DND-41 (cell line): ENCODE results near the gene SLC6A18.

ENCODE experiments used
- EZH2 ChIP-seq: IDR thresholded peaks from 3 replicates; pipeline ENCODE4 v1.6.1; 2012; ENCODE audit warnings: borderline replicate concordance, low read depth, mild to moderate bottlenecking, moderate library complexity, low read length, inconsistent platforms; ENCODE audit not compliant: severe bottlenecking
- TF ChIP-seq, protein P1 (sequence below): IDR thresholded peaks from 2 replicates; pipeline ENCODE4 v1.5.1; 2012; ENCODE audit warnings: borderline replicate concordance, low read length, moderate library complexity, mild to moderate bottlenecking; ENCODE audit not compliant: poor library complexity, severe bottlenecking; ENCODE audit errors: extremely low read depth

DNA sequence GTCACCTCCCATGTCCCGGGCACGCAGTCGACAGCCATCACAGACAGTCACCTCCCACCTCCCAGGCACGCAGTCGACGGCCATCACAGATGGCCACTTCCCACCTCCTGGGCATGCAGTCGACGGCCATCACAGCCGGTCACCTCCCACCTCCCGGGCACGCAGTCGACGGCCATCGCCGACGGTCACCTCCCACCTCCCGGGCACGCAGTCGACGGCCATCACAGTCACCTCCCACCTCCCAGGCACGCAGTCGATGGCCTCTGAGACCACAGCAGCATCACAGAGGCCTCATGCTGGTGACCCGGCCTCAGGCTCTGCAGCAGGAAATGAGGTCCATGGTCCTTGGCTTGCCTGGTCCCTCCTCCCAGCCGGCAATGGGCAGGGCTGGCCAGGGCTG is 29.3 kb upstream of the SLC6A18 start:
- TF ChIP-seq, protein P1, sequence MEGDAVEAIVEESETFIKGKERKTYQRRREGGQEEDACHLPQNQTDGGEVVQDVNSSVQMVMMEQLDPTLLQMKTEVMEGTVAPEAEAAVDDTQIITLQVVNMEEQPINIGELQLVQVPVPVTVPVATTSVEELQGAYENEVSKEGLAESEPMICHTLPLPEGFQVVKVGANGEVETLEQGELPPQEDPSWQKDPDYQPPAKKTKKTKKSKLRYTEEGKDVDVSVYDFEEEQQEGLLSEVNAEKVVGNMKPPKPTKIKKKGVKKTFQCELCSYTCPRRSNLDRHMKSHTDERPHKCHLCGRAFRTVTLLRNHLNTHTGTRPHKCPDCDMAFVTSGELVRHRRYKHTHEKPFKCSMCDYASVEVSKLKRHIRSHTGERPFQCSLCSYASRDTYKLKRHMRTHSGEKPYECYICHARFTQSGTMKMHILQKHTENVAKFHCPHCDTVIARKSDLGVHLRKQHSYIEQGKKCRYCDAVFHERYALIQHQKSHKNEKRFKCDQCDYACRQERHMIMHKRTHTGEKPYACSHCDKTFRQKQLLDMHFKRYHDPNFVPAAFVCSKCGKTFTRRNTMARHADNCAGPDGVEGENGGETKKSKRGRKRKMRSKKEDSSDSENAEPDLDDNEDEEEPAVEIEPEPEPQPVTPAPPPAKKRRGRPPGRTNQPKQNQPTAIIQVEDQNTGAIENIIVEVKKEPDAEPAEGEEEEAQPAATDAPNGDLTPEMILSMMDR = no peak
- no peak for TF ChIP-seq EZH2
